Right atrium auricular region (tissue), 2 donors: Measurements from ENCODE around the gene COL25A1. TPM values are rescaled to one million over a fixed set of nuclear protein-coding genes. Genes with fewer than 3 reads are reported as not detected.

ENCODE experiments used
- DNase-seq: peaks from one replicate; pipeline ENCODE4 v3.0.0-alpha.2; 2019; ENCODE audit warnings: low spot score
- H3K27ac ChIP-seq, 2 donors: fragments of 200-600 bp; sonication (generic); 1 replicate in 1 of 2; 2 replicates in 1 of 2; pipeline ENCODE4 v1.5.1; 2016 to 2019
- H3K27me3 ChIP-seq, 2 donors: fragments of 200-600 bp; sonication (generic); one replicate each; pipeline versions ENCODE4 v1.5.1 to v1.6.0; 2017 to 2019
- H3K36me3 ChIP-seq: fragments of 200-600 bp; sonication (generic); one replicate; pipeline ENCODE4 v1.5.1; 2016
- H3K4me1 ChIP-seq, 2 donors: fragments of 200-600 bp; sonication (generic); one replicate each; pipeline versions ENCODE4 v1.5.1 to v1.6.0; 2017 to 2019
- H3K4me3 ChIP-seq, 2 donors: fragments of 200-600 bp; sonication (generic); 1 replicate in 1 of 2; 2 replicates in 1 of 2; pipeline ENCODE4 v1.5.1; 2017 to 2019; ENCODE audit warnings: mild to moderate bottlenecking in 1 of 2, moderate library complexity in 1 of 2
- H3K9me3 ChIP-seq, 2 donors: fragments of 200-600 bp; sonication (generic); one replicate each; pipeline ENCODE4 v1.5.1; 2019
- total RNA-seq, 2 donors: library from RNA; depleted of rRNA; stranded (reverse); fragments of >200 nt; gene quantifications; one replicate each; pipeline ENCODE4 v1.1.0, GENCODE V29; 2016
- TF ChIP-seq, protein P1 (sequence below), 2 donors: fragments of 200-600 bp; sonication (generic); IDR thresholded peaks; one replicate each; pipeline ENCODE4 v1.5.1; 2019; ENCODE audit warnings: antibody characterized with exemption in 2 of 2

COL25A1 gene
- total RNA-seq, 2 donors from 2014 or later = 0.26 to 0.59 TPM

DNA sequence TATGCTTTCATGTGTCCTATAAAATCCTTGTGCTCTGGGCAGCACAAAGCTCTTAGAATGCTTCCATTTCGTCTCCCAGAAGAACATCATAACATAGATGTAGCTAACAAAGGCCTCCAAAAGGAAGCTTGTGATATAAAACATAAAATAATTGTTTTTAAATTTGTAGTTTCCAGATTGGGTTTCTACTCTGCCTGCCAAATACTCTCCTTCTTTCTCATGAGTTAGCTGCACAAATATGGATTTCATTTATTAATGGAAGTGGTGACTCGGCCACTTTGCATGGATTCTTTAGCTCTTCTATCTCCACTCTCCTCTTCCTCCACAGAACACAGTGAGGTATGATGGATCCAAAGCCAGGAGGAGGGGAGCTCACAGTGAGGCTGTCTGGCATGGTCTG, 265.4 kb downstream of the COL25A1 start:
- H3K27ac ChIP-seq = no peak overlapping the region
- no peak for DNase-seq
- no peaks in the 10 kb centered on the region for H3K9me3 ChIP-seq
- H3K4me1 ChIP-seq = no peaks in the 10 kb centered on the region
- no peaks in the 10 kb centered on the region for H3K27me3 ChIP-seq
- H3K4me3 ChIP-seq = no peak overlapping the region
- TF ChIP-seq, protein P1, sequence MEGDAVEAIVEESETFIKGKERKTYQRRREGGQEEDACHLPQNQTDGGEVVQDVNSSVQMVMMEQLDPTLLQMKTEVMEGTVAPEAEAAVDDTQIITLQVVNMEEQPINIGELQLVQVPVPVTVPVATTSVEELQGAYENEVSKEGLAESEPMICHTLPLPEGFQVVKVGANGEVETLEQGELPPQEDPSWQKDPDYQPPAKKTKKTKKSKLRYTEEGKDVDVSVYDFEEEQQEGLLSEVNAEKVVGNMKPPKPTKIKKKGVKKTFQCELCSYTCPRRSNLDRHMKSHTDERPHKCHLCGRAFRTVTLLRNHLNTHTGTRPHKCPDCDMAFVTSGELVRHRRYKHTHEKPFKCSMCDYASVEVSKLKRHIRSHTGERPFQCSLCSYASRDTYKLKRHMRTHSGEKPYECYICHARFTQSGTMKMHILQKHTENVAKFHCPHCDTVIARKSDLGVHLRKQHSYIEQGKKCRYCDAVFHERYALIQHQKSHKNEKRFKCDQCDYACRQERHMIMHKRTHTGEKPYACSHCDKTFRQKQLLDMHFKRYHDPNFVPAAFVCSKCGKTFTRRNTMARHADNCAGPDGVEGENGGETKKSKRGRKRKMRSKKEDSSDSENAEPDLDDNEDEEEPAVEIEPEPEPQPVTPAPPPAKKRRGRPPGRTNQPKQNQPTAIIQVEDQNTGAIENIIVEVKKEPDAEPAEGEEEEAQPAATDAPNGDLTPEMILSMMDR (IDR thresholded peaks at IDR 0.05) = no peak
- H3K36me3 ChIP-seq = no peaks in the 10 kb centered on the region

DNA sequence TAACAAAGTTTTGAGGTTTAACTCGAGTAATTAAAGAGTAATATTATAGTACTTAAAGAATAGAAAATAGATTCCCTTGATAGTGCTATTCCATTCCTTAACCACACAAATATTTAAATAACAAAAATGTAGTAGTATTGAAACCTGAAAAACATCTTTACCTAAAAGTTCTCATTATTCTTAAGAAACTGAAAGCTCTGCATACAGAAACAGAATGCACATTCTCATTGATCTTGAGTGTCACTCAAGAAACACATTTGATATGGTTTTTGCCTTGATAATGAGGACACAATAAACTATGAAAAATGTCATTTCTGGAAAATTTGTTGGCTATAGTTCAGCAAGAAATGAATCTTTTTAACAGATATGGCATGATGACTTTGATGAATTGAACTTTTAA, 268.5 kb downstream of the COL25A1 start:
- H3K9me3 ChIP-seq = no peaks in the 10 kb centered on the region
- H3K4me1 ChIP-seq = no peaks in the 10 kb centered on the region
- DNase-seq = no peak
- no peaks in the 10 kb centered on the region for H3K36me3 ChIP-seq
- TF ChIP-seq, protein P1 (IDR thresholded peaks at IDR 0.05) = no peak
- H3K27me3 ChIP-seq = no peaks in the 10 kb centered on the region
- no peak overlapping the region for H3K27ac ChIP-seq
- H3K4me3 ChIP-seq = no peak overlapping the region

DNA sequence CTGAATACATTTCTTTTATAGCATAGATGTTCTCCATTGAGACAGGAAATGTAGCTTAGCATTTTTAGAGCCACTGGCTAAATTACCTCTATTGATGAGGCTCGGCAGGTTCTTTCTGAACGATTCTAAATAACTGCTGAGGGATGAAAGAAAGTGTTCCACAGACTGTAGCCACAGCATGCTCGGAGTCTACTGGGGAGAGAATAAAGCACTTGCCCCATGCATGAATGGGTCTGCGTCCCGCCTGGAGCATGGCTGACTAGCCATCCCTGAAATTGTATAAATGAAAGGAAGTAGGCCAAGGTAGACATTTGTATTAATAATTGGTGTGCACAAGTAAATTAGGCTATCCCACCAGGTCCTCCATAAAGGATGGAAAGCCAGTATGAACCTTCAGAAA, 269.8 kb downstream of the COL25A1 start:
- DNase-seq = no peak
- H3K27me3 ChIP-seq = no peaks in the 10 kb centered on the region
- TF ChIP-seq, protein P1 (IDR thresholded peaks at IDR 0.05) = no peak

DNA sequence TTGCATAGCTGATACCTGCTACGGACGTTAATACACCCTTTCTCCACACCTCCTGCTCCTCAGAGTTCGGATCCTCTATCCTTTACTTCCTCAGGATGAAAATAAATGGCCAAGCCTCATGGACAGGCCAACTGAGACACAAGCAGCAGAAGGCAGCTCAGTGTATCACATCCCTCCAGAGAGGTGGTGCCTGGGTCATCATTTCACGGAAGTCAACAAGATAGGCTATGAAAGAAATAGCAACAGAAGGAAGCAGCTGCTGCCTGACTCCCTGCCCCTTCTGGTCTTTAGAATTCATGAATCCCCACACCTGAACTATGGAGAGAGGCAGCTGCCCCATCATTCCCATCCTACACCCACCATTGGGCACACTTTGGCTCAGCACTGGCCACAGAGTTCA, 272.5 kb downstream of the COL25A1 start:
- no peak for DNase-seq
- Histone ChIP-seq H3K4me3 (no peak overlapping the region), H3K9me3 (no peaks in the 10 kb centered on the region), H3K27ac (no peak overlapping the region), H3K36me3 (no peaks in the 10 kb centered on the region), H3K4me1 (no peaks in the 10 kb centered on the region), H3K27me3 (no peaks in the 10 kb centered on the region)
- TF ChIP-seq, protein P1 (IDR thresholded peaks at IDR 0.05) = no peak

More for the DNA sequence above, 269.8 kb downstream of the COL25A1 start:
- no peaks in the 10 kb centered on the region for H3K36me3 ChIP-seq
- no peak overlapping the region for H3K4me3 ChIP-seq
- H3K4me1 ChIP-seq = no peaks in the 10 kb centered on the region
- H3K27ac ChIP-seq = no peak overlapping the region
- no peaks in the 10 kb centered on the region for H3K9me3 ChIP-seq

DNA sequence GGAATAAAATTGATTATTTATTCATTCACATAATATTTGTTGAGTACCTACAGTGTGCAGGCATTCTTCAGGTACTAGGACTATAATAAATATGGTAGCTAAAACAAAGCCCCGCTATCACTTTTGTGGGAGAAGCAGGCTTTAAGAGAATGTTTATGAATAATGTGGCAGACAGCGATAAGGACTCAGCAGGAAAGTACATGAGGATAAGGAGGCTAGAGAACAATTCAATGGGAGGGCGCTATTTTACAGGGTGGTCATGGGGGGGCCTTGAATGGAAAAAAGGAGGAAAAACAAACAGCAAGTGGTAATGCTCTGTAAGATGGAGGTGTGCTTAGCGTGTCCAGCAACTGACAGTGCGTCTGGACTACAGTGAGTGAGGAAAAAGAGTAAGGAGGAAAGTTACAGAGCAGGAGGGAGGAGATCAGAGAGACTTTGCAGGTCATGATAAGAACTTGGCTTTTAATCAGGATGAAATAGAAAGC, 275.4 kb downstream of the COL25A1 start:
- Histone ChIP-seq H3K4me1 (no peaks in the 10 kb centered on the region), H3K4me3 (no peak overlapping the region), H3K27ac (no peak overlapping the region), H3K27me3 (no peaks in the 10 kb centered on the region), H3K9me3 (no peaks in the 10 kb centered on the region), H3K36me3 (no peaks in the 10 kb centered on the region)
- TF ChIP-seq, protein P1 (IDR thresholded peaks at IDR 0.05) = no peak
- DNase-seq = no peak

DNA sequence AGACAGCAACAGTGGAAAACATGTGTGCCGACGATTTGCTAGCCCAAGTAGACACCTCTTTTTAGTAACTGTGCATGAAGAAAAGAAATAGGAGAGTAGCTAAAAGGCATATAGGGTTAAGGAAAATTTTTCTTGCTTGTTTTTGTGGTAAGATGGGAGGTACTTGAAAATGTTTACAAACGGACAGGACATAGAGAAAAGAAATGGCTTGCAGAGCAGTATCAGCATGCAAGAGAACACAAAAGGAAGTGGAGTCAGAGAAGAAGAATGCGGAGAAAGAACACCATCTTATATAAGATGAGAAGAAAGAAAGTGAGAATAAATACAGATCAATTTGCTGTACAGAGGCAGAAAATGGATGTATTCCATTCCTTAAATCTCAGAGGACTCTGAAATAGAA, 275.9 kb downstream of the COL25A1 start:
- Histone ChIP-seq H3K4me1 (no peaks in the 10 kb centered on the region), H3K27ac (no peak overlapping the region), H3K4me3 (no peak overlapping the region), H3K27me3 (no peaks in the 10 kb centered on the region), H3K9me3 (no peaks in the 10 kb centered on the region), H3K36me3 (no peaks in the 10 kb centered on the region)
- TF ChIP-seq, protein P1 (IDR thresholded peaks at IDR 0.05) = no peak
- DNase-seq = no peak
